ENCODE data around the gene TERB2.
"Not testable (repeated sequence)": the region's sequence is repeated elsewhere in the genome, so short reads cannot be mapped to it uniquely, and the experiment has no call there.

TERB2 gene

DNA sequence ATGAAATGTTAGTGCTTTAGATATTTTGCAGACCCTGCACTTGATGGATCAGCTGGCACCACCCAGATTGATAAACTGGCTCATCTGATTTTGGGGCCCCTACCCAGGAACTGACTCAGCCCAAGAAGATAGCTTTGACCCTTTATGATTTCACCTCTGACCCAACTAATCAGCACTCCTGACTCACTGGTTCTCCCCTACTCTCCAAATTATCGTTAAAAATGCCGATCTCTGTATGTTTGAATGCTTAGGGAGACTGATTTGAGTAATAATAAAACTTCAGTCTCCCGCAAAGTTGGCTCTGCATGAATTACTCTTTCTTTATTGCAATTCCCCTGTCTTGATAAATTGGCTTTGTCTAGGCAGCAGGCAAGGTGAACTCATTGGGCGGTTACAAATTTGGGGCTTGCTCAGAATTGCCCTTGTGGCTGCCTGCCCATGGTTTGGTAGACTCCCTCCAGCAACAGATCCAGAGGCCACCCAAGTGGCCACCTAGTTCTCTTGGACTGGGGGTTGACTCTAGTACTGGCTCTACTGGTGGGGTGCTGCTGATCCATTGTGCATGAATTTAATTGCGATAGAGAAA is 48.2 kb downstream of the TERB2 start:
- H3K4me3 ChIP-seq (ENCODE audit: low read depth, low read length); DNase-seq (ENCODE audit: low read depth): not testable (repeated sequence)

DNA sequence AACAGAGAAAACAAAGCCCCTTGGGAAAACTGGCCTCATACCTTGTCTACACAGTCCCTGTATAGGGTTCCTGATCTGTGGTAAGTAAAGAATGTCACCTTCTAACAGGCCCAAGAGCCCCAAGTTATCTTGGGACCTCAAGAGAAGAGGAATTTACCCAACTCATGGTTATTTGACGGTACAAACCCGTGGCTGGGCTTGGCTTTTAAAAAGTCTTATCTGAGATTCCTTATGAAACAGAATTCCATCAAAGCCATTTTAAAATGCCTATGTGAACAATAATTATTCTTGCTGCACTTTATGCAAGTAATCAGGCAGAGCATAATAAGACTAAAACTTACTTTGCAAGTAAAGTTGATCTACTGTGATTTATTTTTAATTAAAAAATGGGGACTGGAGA is 52.6 kb downstream of the TERB2 start:
- TF ChIP-seq, protein P1, sequence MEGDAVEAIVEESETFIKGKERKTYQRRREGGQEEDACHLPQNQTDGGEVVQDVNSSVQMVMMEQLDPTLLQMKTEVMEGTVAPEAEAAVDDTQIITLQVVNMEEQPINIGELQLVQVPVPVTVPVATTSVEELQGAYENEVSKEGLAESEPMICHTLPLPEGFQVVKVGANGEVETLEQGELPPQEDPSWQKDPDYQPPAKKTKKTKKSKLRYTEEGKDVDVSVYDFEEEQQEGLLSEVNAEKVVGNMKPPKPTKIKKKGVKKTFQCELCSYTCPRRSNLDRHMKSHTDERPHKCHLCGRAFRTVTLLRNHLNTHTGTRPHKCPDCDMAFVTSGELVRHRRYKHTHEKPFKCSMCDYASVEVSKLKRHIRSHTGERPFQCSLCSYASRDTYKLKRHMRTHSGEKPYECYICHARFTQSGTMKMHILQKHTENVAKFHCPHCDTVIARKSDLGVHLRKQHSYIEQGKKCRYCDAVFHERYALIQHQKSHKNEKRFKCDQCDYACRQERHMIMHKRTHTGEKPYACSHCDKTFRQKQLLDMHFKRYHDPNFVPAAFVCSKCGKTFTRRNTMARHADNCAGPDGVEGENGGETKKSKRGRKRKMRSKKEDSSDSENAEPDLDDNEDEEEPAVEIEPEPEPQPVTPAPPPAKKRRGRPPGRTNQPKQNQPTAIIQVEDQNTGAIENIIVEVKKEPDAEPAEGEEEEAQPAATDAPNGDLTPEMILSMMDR (IDR thresholded peaks at IDR 0.05; ENCODE audit: low read depth, low read length, missing control alignments) = no peak
- H3K4me3 ChIP-seq (ENCODE audit: low read depth, low read length) = no peak overlapping the region
- no peak for DNase-seq (ENCODE audit: low read depth)

DNA sequence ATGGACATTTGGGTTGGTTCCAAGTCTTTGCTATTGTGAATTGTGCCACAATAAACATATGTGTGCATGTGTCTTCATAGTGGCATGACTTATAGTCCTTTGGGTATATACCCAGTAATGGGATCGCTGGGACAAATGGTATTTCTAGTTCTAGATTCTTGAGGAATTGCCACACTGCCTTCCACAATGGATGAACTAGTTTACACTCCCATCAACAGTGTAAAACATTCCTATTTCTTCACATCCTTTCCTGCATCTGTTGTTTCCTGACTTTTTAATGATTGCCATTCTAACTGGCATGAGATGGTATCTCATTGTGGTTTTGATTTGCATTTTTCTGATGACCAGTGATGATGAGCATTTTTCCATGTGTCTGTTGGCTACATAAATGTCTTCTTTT is 58.6 kb downstream of the TERB2 start:
- DNase-seq (ENCODE audit: low read depth); H3K4me3 ChIP-seq (ENCODE audit: low read depth, low read length): not testable (repeated sequence)

DNA sequence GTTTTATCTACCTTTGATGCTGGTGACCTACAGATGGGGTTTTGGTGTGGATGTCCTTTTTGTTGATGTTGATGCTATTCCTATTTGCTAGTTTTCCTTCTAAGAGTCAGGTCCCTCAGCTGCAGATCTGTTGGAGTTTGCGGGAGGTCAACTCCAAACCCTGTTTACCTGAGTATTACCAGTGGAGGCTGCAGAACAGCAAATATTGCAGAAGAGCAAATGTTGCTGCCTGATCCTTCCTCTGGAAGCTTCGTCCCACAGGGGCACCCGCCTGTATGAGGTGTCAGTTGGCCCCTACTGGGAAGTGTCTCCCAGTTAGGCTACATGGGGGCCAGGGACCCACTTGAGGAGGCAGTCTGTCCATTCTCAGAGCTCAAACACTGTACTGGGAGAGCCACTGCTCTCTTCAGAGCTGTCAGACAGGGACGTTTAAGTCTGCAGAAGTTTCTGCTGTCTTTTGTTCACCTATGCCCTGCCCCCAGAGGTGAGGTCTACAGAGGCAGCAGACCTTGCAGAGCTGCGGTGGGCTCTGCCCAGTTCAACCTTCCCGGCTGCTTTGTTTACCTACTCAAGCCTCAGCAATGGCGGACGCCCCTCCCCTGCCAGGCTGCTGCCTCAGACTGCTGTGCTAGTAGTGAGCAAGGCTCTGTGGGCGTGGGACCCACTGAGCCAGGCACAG is 63.9 kb downstream of the TERB2 start:
- H3K4me3 ChIP-seq (ENCODE audit: low read depth, low read length); DNase-seq (ENCODE audit: low read depth): not testable (repeated sequence)

DNA sequence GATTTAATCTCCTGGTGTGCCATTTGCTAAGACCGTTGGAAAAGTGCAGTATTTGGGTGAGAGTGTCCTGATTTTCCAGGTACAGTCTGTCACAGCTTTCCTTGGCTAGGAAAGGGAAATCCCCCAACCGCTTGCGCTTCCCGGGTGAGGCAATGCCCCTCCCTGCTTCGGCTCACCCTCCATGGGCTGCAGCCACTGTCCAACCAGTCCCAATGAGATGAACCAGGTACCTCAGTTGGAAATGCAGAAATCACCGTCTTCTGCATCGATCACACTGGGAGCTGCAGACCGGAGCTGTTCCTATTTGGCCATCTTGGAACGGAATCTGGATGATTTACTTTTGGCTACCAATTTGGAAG is 64.4 kb downstream of the TERB2 start:
- not testable (repeated sequence) for DNase-seq (ENCODE audit: low read depth); H3K4me3 ChIP-seq (ENCODE audit: low read depth, low read length)

DNA sequence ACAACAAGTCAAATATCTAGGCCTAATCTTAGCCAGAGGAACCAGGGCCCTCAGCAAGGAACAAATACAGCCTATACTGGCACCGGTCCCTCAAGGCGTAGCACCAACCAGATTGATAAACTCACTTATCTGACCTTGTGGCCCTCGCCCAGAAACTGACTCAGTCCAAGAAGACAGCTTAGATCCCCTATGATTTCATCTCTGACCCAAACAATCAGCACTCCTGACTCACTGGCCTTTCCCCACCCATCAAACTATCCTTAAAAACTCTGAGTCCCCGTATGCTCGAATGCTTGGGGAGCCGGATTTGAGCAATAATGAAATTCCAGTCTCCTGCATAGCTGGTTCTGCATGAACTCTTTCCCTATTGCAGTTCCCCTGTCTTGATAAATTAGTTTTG is 64.9 kb downstream of the TERB2 start:
- TF ChIP-seq, protein P1 (IDR thresholded peaks at IDR 0.05; ENCODE audit: low read depth, low read length, missing control alignments) = no peak
- no peak for DNase-seq (ENCODE audit: low read depth)
- no peak overlapping the region for H3K4me3 ChIP-seq (ENCODE audit: low read depth, low read length)

DNA sequence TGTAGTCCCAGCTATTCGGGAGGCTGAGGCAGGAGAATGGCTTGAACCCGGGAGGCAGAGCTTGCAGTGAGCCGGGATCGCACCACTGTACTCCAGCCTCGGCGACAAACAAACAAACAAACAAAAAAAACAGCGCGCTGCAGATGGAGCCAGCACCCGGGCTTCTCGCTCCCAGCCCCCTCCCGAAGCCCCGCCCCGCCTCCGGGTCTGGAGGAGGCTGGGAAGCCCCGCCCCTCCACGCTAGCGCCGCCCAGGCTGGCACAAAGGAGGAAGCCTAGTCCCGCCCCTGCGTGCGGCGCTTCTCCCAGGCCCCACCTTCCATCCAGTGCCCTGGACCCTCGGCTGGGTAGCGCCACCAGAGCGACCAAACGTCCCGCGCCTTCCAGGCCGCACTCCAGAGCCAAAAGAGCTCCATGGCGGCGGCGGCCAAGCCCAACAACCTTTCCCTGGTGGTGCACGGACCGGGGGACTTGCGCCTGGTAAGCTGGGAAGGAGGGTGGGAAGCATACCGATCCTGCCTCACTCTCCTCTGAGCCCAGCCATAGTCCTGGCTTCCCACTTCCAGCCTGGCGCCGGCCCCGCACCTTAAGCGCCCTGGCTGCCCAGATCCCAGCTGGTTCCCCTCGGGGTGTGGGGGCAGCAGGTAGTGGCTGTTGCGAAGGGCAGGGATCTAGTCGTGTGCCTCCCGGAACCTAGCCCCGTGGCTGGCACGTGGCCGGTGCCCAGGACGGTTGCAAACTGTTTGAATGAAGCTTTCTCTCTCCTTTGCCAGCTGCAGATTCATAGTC is 66.6 kb downstream of the TERB2 start, which contains the start of gene SORD:
TSS of gene SORD (plus strand) at position 325 of the 788 bp plus-strand sequence. CDS start at position 414, 89 bp downstream.
- DNase-seq (ENCODE audit: low read depth) = no peak

DNA sequence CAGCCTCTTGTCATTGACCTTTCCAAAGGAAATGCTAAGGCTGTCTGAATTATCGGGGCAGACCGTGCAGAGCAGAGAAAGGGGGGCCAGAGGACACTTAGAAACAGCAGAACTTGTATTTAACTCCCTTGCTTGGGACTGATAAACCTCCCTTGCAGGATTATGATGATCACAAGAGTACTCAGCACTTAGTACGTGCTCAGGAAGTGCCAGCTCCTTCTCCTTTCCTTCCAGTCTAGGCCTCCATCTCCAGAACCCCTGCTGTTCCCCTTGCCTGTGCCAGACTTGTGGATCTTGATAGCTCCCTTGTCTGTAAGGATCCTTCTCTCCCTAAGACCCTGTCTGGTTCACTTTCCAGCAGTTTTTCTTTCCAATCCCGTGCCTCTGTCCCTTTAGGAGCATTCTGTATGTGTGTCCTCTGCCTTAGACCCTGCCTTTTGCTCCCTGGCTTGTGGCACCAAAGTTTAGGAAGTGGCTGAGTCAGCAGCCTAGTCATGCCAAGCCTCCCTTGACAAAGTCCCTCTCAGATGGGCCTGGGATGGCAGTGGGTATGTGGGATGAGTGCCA is 67.3 kb downstream of the TERB2 start:
- no peak for DNase-seq (ENCODE audit: low read depth)
- H3K4me3 ChIP-seq (ENCODE audit: low read depth, low read length) = peak overlapping the region; percentile 85
- TF ChIP-seq, protein P1 (IDR thresholded peaks at IDR 0.05; ENCODE audit: low read depth, low read length, missing control alignments) = no peak

More for the DNA sequence above, 66.6 kb downstream of the TERB2 start, which contains the start of gene SORD:
- peak within 1 kb of the TSS; percentile 85 for H3K4me3 ChIP-seq (ENCODE audit: low read depth, low read length)
- TF ChIP-seq, protein P1 (IDR thresholded peaks at IDR 0.05; ENCODE audit: low read depth, low read length, missing control alignments) = peak; percentile 1

DNA sequence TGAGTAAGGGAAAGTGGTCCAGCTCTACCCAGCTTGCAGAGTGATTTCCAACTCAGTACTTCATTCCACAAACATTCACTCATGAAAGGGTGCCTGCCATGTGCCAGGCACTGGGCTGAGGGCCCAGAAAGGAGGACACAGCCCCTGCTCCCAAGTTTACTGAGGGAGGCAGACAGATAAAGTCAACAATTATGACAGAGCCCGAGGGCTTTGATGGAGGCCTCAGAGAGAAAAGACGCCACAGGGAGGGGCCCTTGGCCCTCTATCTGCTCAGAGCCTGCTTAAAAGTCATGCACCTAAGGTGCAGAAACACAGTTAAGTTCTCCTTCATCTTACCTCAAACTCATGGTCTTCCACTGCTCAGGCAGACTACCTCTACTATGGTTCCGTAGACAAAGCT is 68.2 kb downstream of the TERB2 start:
- not testable (repeated sequence) for H3K4me3 ChIP-seq (ENCODE audit: low read depth, low read length); DNase-seq (ENCODE audit: low read depth)

DNA sequence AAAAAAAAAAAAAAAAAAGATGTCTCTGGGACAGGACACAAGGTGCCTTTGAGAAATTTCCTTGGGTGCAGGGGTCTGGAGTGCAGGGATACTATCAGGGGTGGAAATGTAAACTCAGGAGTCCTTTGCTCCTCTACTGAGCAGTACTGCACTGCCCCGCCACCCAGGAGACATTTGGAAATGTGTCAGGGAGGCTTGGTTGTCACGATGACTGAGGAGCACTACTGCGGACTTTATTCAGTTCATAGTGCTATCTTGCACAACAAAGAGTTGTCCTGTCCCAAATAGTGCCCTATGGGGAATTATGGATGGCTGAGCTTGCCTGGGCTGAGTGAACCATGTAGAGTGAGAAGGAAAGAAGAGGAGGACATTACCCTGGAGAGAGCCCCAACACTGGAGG is 69.1 kb downstream of the TERB2 start:
- DNase-seq (ENCODE audit: low read depth); H3K4me3 ChIP-seq (ENCODE audit: low read depth, low read length): not testable (repeated sequence)
